Smooth muscle cell (in vitro differentiated cells): Measurements from ENCODE around the gene CDH23. TPM values are rescaled to one million over a fixed set of nuclear protein-coding genes. Genes with fewer than 3 reads are reported as not detected.
"Not testable (repeated sequence)": the region's sequence is repeated elsewhere in the genome, so short reads cannot be mapped to it uniquely, and the experiment has no call there.

Experiments used
- DNase-seq: peaks from one replicate; lab custom pipeline; 2025; ENCODE audit not compliant: unreplicated experiment; lab: John Stamatoyannopoulos, UW
- H2AFZ ChIP-seq: fragments of 200-600 bp; sonication (generic); 2 replicates; pipeline ENCODE4 v1.6.0; 2016; ENCODE audit warnings: antibody characterized with exemption, low read depth, mild to moderate bottlenecking
- H3F3A ChIP-seq: fragments of 200-600 bp; sonication (generic); 2 replicates; pipeline ENCODE4 v1.6.0; 2017; ENCODE audit warnings: antibody characterized with exemption, low read depth
- H3K27ac ChIP-seq: fragments of 200-600 bp; sonication (generic); 2 replicates; pipeline ENCODE4 v1.5.1; 2016; ENCODE audit warnings: low read depth, mild to moderate bottlenecking
- H3K27me3 ChIP-seq: fragments of 200-600 bp; sonication (generic); 2 replicates; pipeline ENCODE4 v1.6.1; 2016; ENCODE audit warnings: low read depth, mild to moderate bottlenecking
- H3K36me3 ChIP-seq: fragments of 200-600 bp; sonication (generic); 2 replicates; pipeline ENCODE4 v1.5.1; 2016; ENCODE audit warnings: low read depth
- H3K4me1 ChIP-seq: fragments of 200-600 bp; sonication (generic); 2 replicates; pipeline ENCODE4 v1.5.1; 2016; ENCODE audit warnings: low read depth
- H3K4me2 ChIP-seq: fragments of 200-600 bp; sonication (generic); 2 replicates; pipeline ENCODE4 v1.6.0; 2016; ENCODE audit warnings: mild to moderate bottlenecking
- H3K4me3 ChIP-seq: fragments of 200-600 bp; sonication (generic); 2 replicates; pipeline ENCODE4 v1.5.1; 2016; ENCODE audit warnings: mild to moderate bottlenecking
- H3K79me2 ChIP-seq: fragments of 200-600 bp; sonication (generic); 2 replicates; pipeline ENCODE4 v1.6.0; 2016; ENCODE audit warnings: low read depth, mild to moderate bottlenecking
- H3K9ac ChIP-seq: fragments of 200-600 bp; sonication (generic); 2 replicates; pipeline ENCODE4 v1.6.0; 2016; ENCODE audit warnings: low read depth
- H3K9me3 ChIP-seq: fragments of 200-600 bp; sonication (generic); replicated peaks from 2 replicates; pipeline ENCODE4 v1.5.1; 2016; ENCODE audit warnings: low read depth
- H4K20me1 ChIP-seq: fragments of 200-600 bp; sonication (generic); 2 replicates; pipeline ENCODE4 v1.6.0; 2016; ENCODE audit warnings: low read depth
- WGBS: methylation state at CpG from one replicate; pipeline ENCODE4 v1.1.7; 2016; ENCODE audit warnings: low lambda C conversion rate; 5-methylcytosine and 5-hydroxymethylcytosine counted together
- polyA plus RNA-seq: library from polyadenylated mRNA; unstranded; fragments of >200 nt; fragmentation: Nextera tagmentation; extraction: Ambion mirVana; gene quantifications from 2 replicates; pipeline ENCODE4 v1.2.1, GENCODE V29; 2016
- total RNA-seq: library from RNA; depleted of rRNA; stranded (reverse); fragments of >200 nt; gene quantifications from 2 replicates; pipeline ENCODE4 v1.2.3, GENCODE V29; 2014
- TF ChIP-seq, protein P1 (sequence below): fragments of 200-600 bp; sonication (generic); IDR thresholded peaks from 2 replicates; pipeline ENCODE4 v1.5.1; 2017; ENCODE audit warnings: borderline replicate concordance, mild to moderate bottlenecking, antibody characterized with exemption; ENCODE audit not compliant: insufficient read depth, poor library complexity, severe bottlenecking

Gene CDH23
- total and polyA plus RNA-seq, 2 experiments from 2014 or later, result 0.99 to 2.5 TPM

DNA sequence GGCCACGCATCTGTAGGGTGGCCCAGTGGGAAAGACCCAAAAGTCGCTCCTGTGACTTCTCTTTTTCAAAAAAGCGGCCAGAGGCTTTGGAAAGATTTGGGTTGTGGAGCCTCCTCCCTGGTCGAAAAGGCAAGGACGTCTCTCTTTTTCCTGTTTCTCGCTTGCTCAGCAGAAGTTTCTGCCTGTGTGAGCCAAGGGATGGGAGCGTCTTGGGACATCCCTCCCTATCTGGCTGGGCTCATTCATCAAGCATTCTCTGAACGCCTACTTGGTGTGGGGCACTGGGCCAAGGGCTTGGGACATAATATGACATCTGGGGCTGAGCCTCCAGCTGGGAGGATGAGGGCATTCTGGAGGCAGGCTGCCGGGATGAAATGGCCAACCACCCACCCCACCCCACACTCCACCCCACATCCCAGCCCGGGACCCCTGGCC lies 201.9 kb downstream of the CDH23 start:
- 48% methylated on average over 10 of the region's 10 CpGs for WGBS
- H3K4me1 ChIP-seq, result peaks cover 19% of the 10 kb centered on the region
- DNase-seq, result peak; percentile 25
- no peak overlapping the region for H3K4me3 ChIP-seq
- TF ChIP-seq, protein P1, sequence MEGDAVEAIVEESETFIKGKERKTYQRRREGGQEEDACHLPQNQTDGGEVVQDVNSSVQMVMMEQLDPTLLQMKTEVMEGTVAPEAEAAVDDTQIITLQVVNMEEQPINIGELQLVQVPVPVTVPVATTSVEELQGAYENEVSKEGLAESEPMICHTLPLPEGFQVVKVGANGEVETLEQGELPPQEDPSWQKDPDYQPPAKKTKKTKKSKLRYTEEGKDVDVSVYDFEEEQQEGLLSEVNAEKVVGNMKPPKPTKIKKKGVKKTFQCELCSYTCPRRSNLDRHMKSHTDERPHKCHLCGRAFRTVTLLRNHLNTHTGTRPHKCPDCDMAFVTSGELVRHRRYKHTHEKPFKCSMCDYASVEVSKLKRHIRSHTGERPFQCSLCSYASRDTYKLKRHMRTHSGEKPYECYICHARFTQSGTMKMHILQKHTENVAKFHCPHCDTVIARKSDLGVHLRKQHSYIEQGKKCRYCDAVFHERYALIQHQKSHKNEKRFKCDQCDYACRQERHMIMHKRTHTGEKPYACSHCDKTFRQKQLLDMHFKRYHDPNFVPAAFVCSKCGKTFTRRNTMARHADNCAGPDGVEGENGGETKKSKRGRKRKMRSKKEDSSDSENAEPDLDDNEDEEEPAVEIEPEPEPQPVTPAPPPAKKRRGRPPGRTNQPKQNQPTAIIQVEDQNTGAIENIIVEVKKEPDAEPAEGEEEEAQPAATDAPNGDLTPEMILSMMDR, result no peak
- H3K27ac ChIP-seq, result peak overlapping the region; percentile 84
- H3K9ac ChIP-seq, result peak overlapping the region; percentile 14
- peak overlapping the region; percentile 58 for H3K4me2 ChIP-seq
- no peaks in the 10 kb centered on the region for H3K36me3 ChIP-seq
- H4K20me1 ChIP-seq, result no peaks in the 10 kb centered on the region
- H3K9me3 ChIP-seq, result no peaks in the 10 kb centered on the region
- H3K79me2 ChIP-seq, result no peaks in the 10 kb centered on the region
- no peaks in the 10 kb centered on the region for H3K27me3 ChIP-seq
- no peak overlapping the region for H2AFZ ChIP-seq
- H3F3A ChIP-seq, result peaks cover 7% of the 10 kb centered on the region

DNA sequence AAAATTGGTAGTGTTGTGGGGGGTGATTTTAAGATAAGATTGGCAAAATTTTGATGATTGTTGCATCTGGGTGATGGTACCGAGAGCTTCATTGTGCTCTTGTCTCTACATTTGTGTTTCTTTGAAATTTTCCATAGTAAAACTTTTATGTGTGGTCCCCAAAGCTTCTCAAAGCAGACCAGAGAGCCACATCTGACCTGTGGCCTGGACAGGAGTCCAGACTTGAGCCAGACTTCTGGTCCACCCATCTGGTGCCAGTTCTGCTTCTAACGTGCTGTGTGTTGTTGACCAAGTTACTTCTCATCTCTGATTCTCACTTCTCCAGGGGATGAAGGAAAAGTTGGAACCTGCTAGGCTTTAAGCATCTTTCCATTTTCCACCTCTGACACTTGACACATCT lies 202.8 kb downstream of the CDH23 start:
- Histone ChIP-seq H2AFZ (no peak overlapping the region), H3K79me2 (no peaks in the 10 kb centered on the region), H3K4me1 (peaks cover 19% of the 10 kb centered on the region), H3K27me3 (no peaks in the 10 kb centered on the region), H4K20me1 (no peaks in the 10 kb centered on the region), H3K27ac (peak overlapping the region; percentile 84), H3K4me2 (peak overlapping the region; percentile 5), H3F3A (peaks cover 7% of the 10 kb centered on the region), H3K4me3 (no peak overlapping the region), H3K36me3 (no peaks in the 10 kb centered on the region), H3K9ac (no peak overlapping the region), H3K9me3 (no peaks in the 10 kb centered on the region)
- 82% methylated on average over 2 of the region's 2 CpGs for WGBS
- no peak for DNase-seq
- TF ChIP-seq, protein P1, result no peak

DNA sequence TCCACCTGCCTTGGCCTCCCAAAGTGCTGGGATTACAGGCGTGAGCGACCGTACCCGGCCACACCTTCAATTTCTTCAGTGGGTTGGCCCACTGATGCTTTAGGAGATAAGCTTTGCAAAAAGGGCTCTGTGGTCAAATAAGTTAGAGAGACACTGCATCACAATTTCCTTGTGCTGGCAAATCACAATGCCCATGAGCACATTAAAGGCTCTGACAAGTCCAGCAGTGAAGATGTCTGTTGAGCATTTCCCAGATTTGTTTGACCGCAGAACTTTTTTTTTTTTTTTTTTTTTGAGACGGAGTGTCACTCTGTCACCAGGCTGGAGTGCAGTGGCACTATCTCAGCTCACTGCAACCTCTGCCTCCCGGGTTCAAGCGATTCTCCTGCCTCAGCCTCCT lies 203.5 kb downstream of the CDH23 start:
- H3K9me3 ChIP-seq, H3F3A ChIP-seq, H3K27me3 ChIP-seq, H3K4me2 ChIP-seq, DNase-seq, H3K9ac ChIP-seq, H3K79me2 ChIP-seq, H3K36me3 ChIP-seq, H2AFZ ChIP-seq, H3K4me3 ChIP-seq, H4K20me1 ChIP-seq: not testable (repeated sequence)
- peaks cover 25% of the 10 kb centered on the region for H3K4me1 ChIP-seq
- WGBS, result 80% methylated on average over 8 of the region's 8 CpGs
- peak overlapping the region; percentile 88 for H3K27ac ChIP-seq

DNA sequence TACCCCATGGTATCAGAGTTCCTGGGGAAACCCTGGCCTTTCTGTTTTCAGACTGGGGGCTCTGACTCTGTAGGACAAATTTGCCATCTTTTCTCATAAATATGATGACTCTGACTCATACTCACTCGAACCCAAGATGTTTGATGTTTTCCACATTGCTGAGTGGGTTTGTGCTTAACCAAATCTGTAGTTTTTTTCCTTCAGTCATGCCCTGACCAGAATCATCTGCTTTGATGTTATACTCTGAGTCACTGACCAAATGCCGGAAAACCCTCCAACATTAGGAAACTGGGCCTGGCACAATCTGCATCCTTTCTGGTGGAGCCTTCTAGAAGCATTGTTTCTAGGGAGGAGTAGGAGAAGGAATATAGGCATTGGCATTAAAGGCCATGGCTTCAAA lies 204.1 kb downstream of the CDH23 start:
- no peak for DNase-seq
- Histone ChIP-seq H3K27me3 (no peaks in the 10 kb centered on the region), H3K4me2 (no peak overlapping the region), H3K27ac (peak overlapping the region; percentile 88), H3K9me3 (no peaks in the 10 kb centered on the region), H4K20me1 (no peaks in the 10 kb centered on the region), H3K4me3 (no peak overlapping the region), H3K4me1 (peaks cover 25% of the 10 kb centered on the region), H3K36me3 (no peaks in the 10 kb centered on the region), H3F3A (peaks cover 7% of the 10 kb centered on the region), H3K79me2 (no peaks in the 10 kb centered on the region), H2AFZ (no peak overlapping the region), H3K9ac (no peak overlapping the region)
- TF ChIP-seq, protein P1, result no peak
- WGBS, result 15% methylated on average over 2 of the region's 2 CpGs
